SU-DHL-6 (cell line): ENCODE measurements around the gene SEMA3G.

Source experiments
- CTCF ChIP-seq: fragments of 200-600 bp; sonication (generic); IDR thresholded peaks from one replicate; pipeline ENCODE4 v1.5.1; 2017; ENCODE audit warnings: antibody characterized with exemption, mild to moderate bottlenecking, low read length, moderate library complexity; ENCODE audit not compliant: insufficient read depth, poor library complexity, severe bottlenecking
- EZH2phosphoT487 ChIP-seq: fragments of 200-600 bp; sonication (generic), shearing (Covaris generic); conservative IDR thresholded peaks from 2 replicates; pipeline ENCODE4 v1.6.1; 2018; ENCODE audit warnings: mild to moderate bottlenecking, antibody characterized with exemption, low read length, moderate library complexity, mixed read lengths

DNA sequence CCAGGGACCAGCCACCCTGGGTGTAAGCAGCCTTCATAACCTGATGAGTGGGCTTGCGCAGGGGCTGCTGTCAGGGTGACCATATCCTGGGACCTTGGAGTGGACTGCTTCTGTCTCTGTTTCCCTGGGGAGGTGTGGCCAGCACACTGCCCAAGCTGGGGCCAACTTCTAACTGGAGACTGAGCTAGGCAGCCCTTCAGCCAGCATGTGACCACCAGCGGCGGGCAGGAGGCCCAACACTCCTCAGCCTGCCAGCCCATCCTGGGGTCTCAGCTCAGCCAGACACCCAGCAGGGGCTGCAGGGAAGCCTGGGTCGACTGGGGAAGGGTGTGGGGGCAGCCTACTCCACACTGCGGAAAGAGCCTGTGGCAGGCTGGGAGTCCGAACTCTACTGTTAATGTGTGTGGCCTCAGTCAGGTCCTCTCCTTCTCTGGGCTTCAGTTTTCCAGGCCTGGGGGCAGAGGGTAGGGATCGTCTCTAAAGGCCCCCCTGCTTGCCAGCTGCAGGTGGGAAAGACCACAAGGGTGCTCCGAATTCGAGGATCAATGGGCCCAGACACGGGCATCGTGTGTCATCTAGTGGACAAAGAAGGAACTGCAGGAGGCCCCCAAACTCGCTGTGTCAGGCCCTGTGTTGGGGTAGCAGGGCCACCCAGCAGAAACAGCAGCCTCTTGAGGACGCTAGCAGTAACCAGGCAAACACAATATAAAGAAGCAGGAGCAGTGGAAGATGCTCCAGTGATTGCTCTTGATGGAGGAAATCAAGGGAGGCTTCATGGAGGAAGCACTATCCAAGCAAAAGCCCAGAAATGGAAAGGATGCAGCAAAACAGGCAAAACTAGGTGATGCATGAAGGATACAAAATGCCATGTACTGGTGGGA lies 2.0 kb upstream of the SEMA3G start:
- TF ChIP-seq CTCF (peak; percentile 95), EZH2phosphoT487 (no peak)
